ENCODE data around the gene ETS2. TPM values are rescaled to one million over a fixed set of nuclear protein-coding genes. Genes with fewer than 3 reads are reported as not detected.

The ETS2 gene
- total and polyA plus RNA-seq, 2 of the 4 experiments (the other 2 are of a cell fraction), result 21.3 to 21.7 TPM

DNA sequence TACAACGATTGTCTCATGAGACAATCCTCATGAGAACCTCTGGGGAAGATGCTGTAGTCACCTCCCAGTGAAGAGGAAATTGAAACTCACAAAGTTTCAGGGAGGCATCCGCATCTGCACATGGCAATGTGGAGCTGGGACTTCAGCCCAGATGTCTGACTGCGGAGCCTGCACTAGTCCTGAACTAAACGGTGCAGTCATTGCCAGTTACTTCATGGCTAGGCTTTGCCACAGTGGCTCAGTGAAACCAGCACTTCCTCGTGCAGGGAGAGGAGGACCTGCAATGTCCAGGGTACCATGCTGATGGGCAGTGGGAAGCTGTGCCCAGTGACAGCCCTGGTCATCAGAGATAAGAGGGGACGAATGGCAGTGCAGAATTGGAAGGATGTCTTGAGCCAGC, 40.7 kb upstream of the ETS2 start:
- H3K14ac ChIP-seq (replicated peaks; ENCODE audit: low read depth, low read length), result no peak overlapping the region; the same call in 1 of the 2 replicates
- H3K4me3 ChIP-seq (ENCODE audit: insufficient read depth, low read depth, low read length), result no peak overlapping the region
- no TSS peak for BruUV-seq (replicated peaks)
- H2AFZ ChIP-seq (replicated peaks; ENCODE audit: low read length, poor library complexity), result no peak overlapping the region
- H3K18ac ChIP-seq (ENCODE audit: low read depth, low read length), result no peak overlapping the region
- H3K79me1 ChIP-seq (ENCODE audit: low read depth in 1 of 2, low read length in 2 of 2), result peaks cover 0 to 12% of the 10 kb centered on the region in 2 experiments; a peak in 1 of 4 replicates
- H2AK9ac ChIP-seq (replicated peaks; ENCODE audit: low read depth, low read length, poor library complexity), result no peak overlapping the region
- H3K27ac ChIP-seq (ENCODE audit: insufficient read depth, low read length), result no peak overlapping the region
- no peak overlapping the region for H3K4me2 ChIP-seq (ENCODE audit: low read depth, low read length)
- peak overlapping the region; percentile 86 for H2AK5ac ChIP-seq (ENCODE audit: low read depth, low read length)
- peak overlapping the region; percentile 30; the same call in 1 of the 2 replicates for H2BK120ac ChIP-seq (ENCODE audit: low read depth, low read length)
- peak overlapping the region; percentile 50; the same call in 2 of the 3 replicates for H2BK15ac ChIP-seq (ENCODE audit: low read depth, low read length)
- H3K9me1 ChIP-seq (ENCODE audit: insufficient read depth, low read length), result peaks cover 9% of the 10 kb centered on the region
- ChIA-PET POLR2A (ENCODE audit: unreplicated experiment) (no interaction called here), CTCF (no interaction called here)
- H3K23ac ChIP-seq (ENCODE audit: low read depth, low read length), result no peak overlapping the region
- H2BK20ac ChIP-seq (ENCODE audit: low read depth, low read length), result peak overlapping the region; percentile 30; the same call in 1 of the 2 replicates
- peaks cover 4% of the 10 kb centered on the region; the same call in 1 of the 2 replicates for H3K9me3 ChIP-seq (ENCODE audit: control insufficient read depth, insufficient read depth, low read length)
- dilution Hi-C loops (cut with HindIII; ENCODE audit: low sequenced_read_pairs, unreplicated experiment), result no loop called here
- no peaks in the 10 kb centered on the region for H3K36me3 ChIP-seq (ENCODE audit: control insufficient read depth, insufficient read depth, low read length)
- peak overlapping the region; percentile 70; the same call in 1 of the 2 replicates for H3K4ac ChIP-seq (ENCODE audit: low read depth, low read length)
- DNase-seq, result no peak
- peaks cover 21% of the 10 kb centered on the region for H3K4me1 ChIP-seq (ENCODE audit: control insufficient read depth, insufficient read depth, low read length)
- in situ Hi-C loops (cut with MboI; ENCODE audit: low sequenced_read_pairs), result no loop called here
- no peak overlapping the region for H3K56ac ChIP-seq (ENCODE audit: extremely low read depth, insufficient read depth, low read length)
- no peak overlapping the region for H3K9ac ChIP-seq (ENCODE audit: low read depth, low read length)
- no peak overlapping the region for H4K8ac ChIP-seq (ENCODE audit: low read depth in 2 of 2, low read length in 2 of 2)
- H4K91ac ChIP-seq (ENCODE audit: insufficient read depth, low read depth, low read length), result peak overlapping the region; percentile 44
- WGBS, 2 experiments (ENCODE audit: extremely low coverage in 2 of 2, insufficient read length in 1 of 2), result 95% methylated on average over 4 of the region's 6 CpGs; no CpG with 5 or more reads in 1 of the 2 experiments
- H4K5ac ChIP-seq (ENCODE audit: low read depth, low read length), result no peak overlapping the region
- no peak for TF ChIP-seq RFX5 (IDR thresholded peaks at IDR 0.05; ENCODE audit: low read depth, low read length)
- no peak for TF ChIP-seq CEBPB (IDR thresholded peaks at IDR 0.05; ENCODE audit: low read depth, low read length)
- TF ChIP-seq RCOR1 (IDR thresholded peaks at IDR 0.05; ENCODE audit: insufficient replicate concordance, low read length), result no peak
- no peak for TF ChIP-seq MAZ (IDR thresholded peaks at IDR 0.05; ENCODE audit: borderline replicate concordance, low read depth, low read length)
- no peak for TF ChIP-seq FOS (IDR thresholded peaks at IDR 0.05; ENCODE audit: low read depth, low read length)
- TF ChIP-seq RAD21 (IDR thresholded peaks at IDR 0.05; ENCODE audit: low read length), result no peak
- TF ChIP-seq MXI1 (IDR thresholded peaks at IDR 0.05; ENCODE audit: borderline replicate concordance, low read depth, low read length), result no peak
- TF ChIP-seq MAFK (IDR thresholded peaks at IDR 0.05; ENCODE audit: low read depth, low read length), result no peak
- no peak for TF ChIP-seq NFE2L2 (IDR thresholded peaks at IDR 0.05; ENCODE audit: low read depth, low read length)
- TF ChIP-seq BHLHE40 (IDR thresholded peaks at IDR 0.05; ENCODE audit: low read depth, low read length), result no peak
- TF ChIP-seq SMC3 (IDR thresholded peaks at IDR 0.05; ENCODE audit: low read depth, low read length), result no peak
- ATAC-seq (ENCODE audit: low read depth), result no peak
- intact Hi-C loops (cut with micrococcal nuclease), result no loop called here
- no peaks in the 10 kb centered on the region for H4K20me1 ChIP-seq (ENCODE audit: insufficient read depth, low read length)
- no peaks in the 10 kb centered on the region for H3K27me3 ChIP-seq (ENCODE audit: control insufficient read depth, insufficient read depth, low read length)
- H2BK5ac ChIP-seq (ENCODE audit: low read depth, low read length, poor library complexity, severe bottlenecking), result no peak overlapping the region

All from IMR-90 (cell line).